Myocyte (in vitro differentiated cells): ENCODE results near the gene TRIM28. TPM values are rescaled to one million over a fixed set of nuclear protein-coding genes. Genes with fewer than 3 reads are reported as not detected.
"Not testable (repeated sequence)": the region's sequence is repeated elsewhere in the genome, so short reads cannot be mapped to it uniquely, and the experiment has no call there.

Experiments used
- DNase-seq: peaks from one replicate; pipeline ENCODE4 v3.0.0-alpha.2; 2012; ENCODE audit warnings: low read depth
- polyA plus RNA-seq: library from polyadenylated mRNA; unstranded; fragments of >200 nt; gene quantifications from one replicate; pipeline ENCODE4 v1.2.1, GENCODE V29; 2012; ENCODE audit warnings: missing spikeins
- total RNA-seq: library from RNA; depleted of rRNA; stranded (reverse); fragments of >200 nt; gene quantifications from 2 replicates; pipeline ENCODE4 v1.2.3, GENCODE V29; 2014

The TRIM28 gene
- 238 and 268 TPM in 2 replicates for total RNA-seq
- polyA plus RNA-seq, result 331 TPM

DNA sequence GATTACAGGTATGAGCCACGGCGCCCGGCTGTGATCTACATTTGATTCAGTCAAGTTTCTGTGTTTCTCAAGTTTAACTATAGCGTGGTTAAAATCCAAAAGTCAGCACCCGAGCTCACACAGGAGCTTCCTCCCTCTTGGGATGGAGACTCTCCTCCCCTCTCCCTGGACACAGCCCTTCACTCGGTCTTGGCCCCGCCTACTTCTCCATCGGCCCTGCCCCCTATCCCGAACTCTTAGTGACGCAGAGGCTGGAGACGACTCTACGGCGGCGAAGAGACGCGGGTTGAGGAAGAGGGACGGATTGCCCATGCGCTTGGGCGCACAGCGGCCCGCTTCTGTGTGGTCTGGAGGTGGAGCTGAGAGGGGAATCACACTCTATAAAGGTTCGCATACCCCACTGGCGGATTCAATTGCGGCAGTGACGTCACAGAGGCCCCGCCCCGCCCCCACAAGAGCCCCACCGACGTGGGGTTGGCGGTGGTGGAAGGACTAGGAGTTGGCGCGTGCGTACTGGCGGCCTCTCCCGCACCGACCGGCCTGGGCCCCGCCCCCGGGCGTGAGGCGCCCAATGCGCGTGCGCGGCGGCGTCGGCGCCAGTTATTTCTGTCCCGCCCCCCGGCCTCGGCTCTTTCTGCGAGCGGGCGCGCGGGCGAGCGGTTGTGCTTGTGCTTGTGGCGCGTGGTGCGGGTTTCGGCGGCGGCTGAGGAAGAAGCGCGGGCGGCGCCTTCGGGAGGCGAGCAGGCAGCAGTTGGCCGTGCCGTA is at the start of gene TRIM28:
Gene TRIM28 (plus strand): TSS at position 239 of the 765 bp plus-strand sequence. CDS start 694 bp downstream, outside the sequence.
- peak; percentile 99 for DNase-seq

DNA sequence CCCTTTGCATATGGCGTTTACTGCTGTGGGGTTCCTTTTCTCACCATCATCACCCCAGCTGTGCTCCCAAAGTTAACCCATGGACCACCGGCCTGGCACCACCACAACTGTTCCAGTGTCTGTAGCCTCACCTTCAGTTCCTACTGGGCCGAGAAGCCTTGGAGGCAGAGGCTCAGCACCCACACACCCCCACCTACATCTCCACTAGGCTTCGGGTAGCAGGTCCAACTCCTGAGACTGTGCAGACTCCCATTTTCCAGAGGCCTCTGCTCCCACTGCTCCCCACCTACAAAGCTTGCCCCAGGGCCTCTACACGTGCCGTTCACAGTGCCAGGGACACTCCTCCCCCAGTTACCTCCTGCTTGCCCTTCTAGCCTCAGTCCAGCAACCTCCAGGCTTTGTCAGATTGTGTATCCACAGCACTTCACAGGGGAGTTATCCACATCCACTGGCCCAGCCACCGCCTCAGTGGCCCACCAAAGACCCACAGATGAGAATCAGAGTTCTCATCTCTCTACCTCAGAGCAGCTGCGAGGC is 46.2 kb upstream of the TRIM28 start:
- no peak for DNase-seq

DNA sequence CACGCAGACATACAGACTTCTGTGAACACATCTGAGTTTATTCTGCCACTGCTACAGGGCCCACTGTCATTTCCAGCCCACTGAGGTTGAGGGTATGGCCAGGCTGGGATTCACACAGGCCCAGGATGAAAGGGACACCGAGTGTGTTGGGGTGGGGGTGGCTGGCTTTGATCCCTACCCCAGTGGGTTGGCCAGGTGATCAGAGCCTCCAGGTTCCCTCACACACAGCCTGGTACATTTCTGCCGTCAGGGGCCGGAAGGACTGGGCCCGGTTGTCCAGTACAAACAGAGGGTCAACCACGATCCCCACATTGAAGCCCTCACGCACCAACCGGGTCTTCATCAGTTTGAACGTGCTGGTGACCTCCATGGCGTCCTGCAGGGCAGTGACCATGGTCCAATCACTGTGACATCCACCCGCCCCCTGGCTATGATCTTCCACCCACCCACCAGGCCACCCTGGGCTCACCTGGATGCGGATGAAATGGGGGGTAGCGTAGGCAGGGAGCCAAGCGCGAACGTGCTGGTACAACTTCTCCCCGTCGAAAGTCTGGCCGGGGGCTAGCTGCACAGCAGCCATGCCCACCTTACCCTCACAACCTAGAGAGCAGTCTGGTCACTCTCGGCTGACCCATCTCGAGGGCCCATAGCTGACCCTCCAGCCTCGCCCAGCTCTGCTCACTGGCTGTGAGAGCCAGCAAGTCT is 45.4 kb upstream of the TRIM28 start:
- no peak for DNase-seq

DNA sequence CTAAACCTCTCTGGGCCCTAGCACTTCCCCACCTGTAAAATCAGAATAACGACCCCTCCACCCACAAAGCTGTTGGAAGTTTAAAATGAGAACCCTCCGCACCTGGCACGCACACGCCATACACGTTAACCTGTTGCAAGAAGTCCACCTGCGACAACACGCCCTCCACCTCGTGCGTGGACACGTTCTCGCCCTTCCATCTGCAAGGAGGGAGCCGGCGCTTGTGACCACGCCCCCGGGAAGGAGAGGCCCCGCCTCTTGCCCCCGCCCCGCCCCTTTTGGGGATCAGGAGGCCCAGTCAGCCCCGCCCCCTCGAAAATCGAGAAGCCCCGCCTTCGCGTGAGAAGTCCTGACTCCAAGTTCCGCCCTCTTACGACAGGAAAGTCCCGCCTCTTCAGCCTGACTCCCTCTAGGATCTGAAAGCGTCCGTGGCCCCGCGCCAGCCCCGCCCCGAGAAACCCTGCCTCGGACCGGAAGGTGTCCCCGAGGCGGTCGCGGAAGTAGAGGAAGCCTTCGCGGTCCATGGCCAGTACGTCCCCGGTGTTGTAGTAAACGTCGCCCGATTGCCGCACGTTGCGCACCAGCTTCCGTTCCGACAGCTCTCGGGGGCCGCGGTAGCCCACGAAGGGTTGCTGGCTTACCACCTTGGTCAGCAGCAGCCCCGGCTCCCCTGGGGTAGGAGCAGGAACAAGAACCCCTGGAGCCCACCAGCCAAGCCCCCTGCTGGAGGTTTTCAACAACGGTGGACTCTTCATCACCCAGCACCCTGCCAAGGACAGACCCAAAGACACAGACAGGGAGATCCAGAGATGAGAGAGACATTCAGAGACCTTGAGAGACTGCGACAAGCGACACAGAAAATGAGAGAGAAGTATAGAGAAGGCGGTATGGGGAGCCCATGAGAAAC is 44.6 kb upstream of the TRIM28 start:
- DNase-seq, result peak; percentile 99

DNA sequence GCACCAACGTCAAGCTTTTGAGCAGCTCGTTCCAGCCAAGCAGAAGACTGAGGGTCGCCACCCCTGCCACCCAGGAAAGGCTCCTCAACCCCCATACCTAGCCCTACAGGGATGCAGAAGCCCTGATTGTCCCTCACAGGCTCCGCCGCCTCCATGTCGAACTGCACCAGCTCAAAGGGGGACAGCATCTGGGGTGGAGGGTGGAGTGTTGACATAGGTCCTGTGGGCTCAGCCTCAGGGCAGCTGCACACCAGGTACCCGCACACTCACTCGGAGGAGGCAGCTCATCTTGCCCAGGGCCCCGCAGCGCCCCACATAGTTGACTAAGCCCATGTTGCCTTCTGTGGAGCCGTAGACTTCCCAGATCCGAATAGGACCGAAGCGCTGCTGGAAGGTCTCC is 43.6 kb upstream of the TRIM28 start:
- DNase-seq, result no peak

DNA sequence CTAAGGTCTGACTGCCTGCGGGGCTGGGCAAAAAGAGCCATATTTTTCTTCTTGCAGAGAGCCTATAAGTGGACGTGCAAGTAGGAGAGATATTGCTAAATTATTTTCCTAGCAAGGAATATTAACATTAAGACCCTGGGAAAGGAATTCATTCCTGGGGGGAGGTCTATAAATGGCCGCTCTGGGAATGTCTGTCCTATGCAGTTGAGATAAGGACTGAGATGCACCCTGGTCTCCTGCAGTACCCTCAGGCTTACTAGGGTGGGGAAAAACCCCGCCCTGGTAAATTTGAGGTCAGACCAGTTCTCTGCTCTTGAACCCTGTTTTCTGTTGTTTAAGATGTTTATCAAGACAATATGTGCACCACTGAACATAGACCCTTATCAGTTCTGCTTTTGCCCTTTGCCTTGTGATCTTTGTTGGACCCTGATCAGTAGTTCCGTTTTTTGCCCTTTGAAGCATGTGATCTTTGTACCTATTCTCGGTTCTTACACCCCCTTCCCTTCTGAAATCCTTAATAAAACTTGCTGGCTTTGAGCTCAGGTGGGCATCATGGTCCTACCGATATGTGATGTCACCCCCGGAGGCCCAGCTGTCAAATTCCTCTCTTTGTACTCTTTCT is 36.2 kb upstream of the TRIM28 start:
- DNase-seq, result not testable (repeated sequence)

DNA sequence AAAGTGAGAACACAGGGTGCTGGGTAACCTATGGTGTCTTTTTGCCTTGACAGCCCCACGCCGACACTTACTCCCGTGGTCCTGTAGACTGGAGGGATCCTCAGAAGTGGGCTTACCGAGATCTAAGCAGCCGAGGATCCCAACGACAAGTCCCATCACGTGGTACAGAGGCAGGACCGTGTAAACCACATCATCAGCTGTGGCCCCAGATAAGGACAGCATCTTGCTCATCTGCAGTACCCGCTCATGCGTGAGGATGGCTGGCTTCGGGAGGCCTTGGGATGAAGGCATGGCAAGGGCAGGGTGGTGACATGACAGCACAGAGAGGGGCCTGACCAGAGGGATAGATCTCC is 34.2 kb upstream of the TRIM28 start:
- DNase-seq, result no peak

DNA sequence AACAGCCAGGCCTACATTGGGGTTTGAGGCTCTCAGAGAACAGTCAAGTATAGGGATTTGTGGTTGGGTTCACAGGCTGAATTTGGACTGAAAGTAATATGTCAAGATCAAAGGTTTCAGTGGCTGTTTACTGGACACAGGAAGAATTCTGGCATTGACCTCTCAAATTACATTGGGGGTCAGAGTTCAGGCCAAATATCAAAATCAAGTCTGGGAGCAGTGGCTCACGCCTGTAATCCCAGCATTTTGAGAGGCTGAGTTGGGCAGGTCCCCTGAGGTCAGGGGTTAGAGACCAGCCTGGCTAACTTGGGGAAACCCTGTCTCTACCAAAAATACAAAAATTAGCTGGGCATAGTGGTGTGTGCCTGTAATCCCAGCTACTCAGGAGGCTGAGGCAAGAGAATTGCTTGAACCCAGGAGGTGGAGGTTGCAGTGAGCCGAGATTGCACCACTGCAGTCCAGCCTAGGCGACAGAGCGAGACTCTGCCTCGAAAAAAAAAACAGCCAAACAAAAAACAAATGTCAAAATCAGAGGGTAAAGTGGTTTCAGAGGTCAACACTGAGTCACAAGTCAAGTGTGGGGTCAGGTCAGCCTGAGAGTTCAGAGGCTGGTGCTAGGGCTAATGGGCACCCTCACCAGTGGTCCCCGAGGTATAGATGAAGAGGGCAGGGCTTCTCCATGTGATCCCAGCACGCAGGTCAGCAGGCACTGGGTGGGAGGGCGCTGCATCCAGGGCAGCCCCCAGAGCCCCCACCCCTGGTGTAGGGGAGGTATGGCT is 33.6 kb upstream of the TRIM28 start:
- no peak for DNase-seq

DNA sequence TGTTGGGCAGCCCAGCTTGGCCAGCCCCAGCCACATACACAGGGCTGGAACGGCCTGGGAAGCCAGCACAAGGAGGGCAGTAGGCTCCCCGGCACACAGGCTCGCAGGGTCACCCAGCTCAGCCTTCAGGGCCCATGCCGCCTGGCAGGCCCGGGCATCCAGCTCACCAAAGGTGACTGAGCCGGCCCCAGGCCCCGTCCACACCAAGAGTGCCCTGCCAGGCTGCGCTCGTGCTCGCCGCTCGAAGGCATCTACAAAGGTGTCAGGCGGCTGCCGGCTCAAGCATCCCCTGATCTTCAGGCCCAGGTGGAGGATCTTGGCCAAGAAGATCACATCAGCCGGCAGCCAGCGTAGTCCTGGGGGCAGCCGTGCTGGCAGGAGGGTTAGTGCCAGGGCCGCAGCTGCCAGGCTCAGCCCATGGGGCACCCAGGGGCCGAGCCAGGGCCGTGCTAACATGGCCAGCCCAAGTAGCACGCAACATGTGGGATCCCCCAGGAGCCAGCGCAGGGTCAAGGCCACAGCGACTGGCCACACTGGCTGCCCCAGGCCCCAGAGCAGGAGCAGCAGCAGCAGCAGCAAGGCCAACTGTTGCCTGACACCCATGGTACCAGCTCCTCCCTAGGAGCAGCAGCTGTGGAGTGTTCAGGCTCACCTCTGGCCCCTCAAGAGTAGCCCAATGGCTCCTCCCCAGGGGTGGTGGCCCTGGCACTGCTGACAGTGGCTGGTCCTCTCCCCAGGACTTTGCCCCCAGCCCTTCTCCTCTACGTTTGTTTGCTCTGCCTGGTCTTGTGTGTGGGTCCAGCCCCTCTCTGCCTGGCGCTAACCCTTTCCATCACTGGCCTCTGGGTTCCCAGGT is 32.3 kb upstream of the TRIM28 start, which contains the start of gene SLC27A5:
Gene SLC27A5 (minus strand): TSS at position 640 of the 856 bp plus-strand sequence. CDS start 37 bp downstream, at position 603.
- DNase-seq, result no peak

DNA sequence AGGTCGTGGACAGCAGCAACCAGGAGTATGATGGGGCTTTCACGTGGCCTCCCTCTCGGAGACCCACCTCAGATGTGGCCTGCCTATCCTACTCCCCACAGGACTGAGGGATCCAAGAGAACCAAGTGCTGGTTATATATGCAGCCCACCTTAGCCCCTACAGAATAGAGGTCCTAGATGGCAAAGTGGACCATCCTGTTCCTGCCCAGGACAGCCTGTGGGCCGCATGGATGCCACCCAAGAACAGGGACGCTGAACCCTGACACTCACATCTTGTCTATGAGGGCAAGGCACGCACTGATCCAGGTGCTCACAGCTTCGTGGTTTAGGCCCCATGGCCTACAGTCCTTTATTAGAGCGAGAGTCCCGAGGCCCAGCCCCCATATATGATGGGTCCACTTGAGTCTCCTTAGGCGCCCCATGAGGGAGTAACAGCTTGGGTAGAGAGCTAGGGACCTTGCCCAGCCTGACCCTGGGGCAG is 30.6 kb upstream of the TRIM28 start:
- DNase-seq, result no peak

DNA sequence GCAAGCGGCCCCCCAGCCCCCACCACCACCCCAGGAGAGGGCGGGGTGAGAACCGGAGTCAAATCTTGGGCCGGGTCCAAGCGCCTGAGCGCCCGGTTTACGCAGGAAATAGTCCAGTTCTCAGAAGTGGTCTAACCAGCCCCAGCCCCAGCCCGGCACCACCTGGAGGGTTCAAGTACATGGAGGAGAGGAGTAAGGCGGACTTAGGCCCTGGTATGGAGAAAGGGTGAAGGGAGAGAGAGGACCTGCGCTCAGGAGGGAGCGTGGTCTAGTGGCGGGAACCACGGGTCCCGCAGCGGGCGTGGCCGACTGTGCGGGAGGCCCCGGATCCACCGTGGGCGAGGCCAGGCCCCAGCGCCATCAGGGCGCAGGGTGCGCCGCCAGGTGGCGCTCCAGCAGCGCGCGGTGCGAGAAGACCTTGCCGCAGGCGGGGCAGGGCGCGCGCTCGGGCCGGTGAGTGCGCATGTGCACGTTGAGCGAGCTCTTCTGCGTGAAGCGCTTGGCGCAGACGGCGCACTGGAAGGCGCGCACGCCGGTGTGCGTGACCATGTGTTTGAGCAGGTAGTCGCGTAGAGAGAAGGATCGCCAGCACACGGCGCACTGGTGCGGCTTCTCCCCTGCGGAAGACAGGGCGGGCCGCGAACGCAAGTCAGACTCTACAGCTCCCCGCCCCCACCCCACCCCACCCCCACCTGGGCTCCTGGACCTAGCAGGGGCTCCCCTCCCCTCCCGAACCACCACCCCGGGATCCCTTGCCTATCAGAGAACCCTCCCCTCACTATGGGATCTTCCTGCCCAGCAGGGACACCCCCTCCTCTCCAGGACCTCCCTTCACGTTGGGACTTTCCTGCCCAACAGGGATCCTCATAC is 29.9 kb upstream of the TRIM28 start:
- peak; percentile 56 for DNase-seq

DNA sequence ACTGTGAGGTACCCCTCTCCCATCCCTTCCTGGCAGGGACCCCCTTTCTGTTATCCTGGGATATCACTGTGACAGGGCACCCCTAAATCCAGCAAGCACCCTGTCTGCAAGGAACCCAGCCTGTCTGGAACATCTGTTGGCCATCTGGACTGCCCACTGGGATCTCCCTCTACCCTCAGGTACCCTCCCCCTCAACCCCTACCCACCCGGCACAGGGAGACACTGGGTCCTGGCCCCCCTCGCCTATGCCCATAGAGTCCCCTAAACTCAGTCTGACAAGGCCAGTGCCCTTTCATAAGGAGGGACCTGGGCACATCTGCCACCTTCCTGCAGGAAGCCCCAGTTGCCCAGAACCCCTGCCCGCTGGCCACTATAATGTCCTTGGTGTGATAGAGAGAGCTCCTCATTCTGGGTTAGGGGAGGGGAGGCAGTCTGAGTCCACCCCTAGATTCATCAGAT is 29.3 kb upstream of the TRIM28 start:
- no peak for DNase-seq

DNA sequence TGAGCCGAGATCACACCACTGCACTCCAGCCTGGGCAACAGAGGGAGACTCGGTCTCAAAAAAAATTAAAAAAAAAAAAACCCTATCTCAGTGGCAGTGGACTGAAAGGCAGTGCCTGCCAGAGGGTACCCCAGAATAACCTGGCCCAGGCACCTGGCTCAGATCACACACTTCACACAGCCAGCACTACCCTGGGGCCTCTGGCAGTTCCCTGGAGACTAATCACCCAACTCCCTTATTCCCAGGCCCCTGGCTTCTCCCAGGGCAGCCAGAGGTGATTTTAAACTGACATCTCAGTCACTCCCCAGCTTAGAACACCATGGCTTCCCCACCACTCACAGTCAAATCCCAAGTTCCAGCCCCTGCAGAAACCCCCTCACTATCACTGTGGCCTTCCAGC is 28.6 kb upstream of the TRIM28 start:
- DNase-seq, result no peak

DNA sequence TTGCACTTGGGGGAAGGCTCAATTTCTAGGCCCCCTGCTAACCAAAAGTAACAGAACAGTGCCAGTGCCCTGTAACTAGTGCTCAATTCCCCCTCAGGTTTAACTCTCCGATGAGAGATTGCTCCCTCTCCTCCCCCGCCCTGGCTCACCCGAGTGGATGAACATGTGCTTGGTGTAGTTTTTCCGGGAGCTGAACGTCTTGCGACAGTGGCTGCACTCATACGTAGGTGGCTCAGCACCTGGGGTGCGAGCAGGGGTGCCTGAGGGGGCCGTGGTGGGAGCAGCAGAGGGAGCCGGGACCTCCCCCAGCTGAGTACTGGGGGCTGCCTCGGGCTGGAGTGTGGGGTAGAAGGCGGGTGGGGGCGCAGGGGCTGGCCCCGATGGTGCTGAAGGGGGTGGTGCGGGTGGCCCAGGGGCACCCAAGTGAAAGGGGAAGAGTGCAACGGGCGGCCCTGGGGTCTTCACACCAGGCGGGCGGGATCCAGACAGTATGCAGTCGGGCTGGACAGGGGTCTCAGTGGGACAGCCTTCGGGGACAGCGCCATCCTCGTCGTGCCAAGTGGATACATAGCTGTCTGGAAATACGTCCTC is 27.5 kb upstream of the TRIM28 start:
- DNase-seq, result no peak

DNA sequence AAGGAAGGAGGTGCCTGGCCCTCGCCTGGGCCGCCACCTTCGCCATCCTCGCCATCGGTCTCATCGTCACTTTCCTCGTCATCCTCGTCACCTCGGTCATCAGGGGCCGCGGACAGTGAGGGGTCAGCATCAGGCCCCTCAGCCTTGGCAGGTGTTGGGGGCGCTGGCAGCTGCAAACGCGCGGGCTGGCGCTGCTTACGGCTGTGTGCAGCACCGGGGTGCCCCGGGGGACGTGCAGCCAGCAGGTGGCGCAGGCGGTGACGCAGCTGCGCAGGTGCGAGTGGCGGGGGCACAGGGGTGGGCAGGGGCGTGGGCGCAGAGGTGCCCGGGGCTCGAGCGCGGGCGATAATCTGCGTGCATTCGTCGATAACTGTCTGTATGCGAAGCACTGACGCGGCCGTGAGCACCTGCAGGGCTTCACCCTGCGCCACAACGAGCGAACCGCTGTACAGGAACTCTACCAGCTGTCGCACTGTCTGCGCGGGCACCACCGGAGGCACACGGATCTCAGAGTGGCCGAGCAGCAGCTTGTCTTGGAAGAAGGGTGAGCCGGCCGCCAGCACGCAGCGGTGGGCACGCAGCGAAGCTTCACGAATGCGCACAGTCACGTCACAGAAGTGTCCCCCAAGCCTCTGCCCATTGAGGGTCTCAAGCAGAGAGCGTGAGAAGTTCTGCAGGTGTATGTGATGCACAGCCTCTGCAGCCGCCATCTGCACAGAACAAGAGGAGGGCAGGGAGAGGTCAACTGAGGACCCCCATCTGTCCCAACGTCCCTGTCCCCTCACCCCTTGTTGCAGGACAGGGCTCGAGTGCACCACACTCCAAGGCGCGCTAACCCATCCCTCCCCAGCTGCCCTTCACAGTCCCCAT is 26.7 kb upstream of the TRIM28 start:
- DNase-seq, result no peak
